Brain pericyte (primary cell): ENCODE data around the gene YES1.
"Not testable (repeated sequence)": the region's sequence is repeated elsewhere in the genome, so short reads cannot be mapped to it uniquely, and the experiment has no call there.

Experiments
- DNase-seq: peaks from one replicate; pipeline ENCODE4 v3.0.0-alpha.2; 2012; ENCODE audit warnings: low read depth, low spot score

YES1 gene

DNA sequence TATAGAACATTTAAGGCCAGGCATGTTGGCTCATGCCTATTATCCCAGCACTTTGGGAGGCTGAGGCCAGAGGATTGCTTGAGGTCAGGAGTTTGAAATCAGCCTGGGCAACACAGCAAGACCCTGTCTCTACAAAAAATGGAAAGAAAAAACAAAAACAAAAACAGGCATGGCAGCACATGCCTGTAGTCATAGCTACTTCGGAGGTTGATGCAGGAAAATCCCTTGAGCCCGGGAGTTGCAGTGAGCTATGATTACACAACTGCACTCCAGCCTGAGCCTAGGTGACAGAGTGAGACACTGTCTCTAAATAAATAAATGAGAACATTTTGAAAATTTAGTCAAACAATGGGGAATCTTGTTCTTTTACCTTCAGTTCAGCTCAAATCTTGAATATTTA, 12.1 kb upstream of the YES1 start:
- DNase-seq = no peak

DNA sequence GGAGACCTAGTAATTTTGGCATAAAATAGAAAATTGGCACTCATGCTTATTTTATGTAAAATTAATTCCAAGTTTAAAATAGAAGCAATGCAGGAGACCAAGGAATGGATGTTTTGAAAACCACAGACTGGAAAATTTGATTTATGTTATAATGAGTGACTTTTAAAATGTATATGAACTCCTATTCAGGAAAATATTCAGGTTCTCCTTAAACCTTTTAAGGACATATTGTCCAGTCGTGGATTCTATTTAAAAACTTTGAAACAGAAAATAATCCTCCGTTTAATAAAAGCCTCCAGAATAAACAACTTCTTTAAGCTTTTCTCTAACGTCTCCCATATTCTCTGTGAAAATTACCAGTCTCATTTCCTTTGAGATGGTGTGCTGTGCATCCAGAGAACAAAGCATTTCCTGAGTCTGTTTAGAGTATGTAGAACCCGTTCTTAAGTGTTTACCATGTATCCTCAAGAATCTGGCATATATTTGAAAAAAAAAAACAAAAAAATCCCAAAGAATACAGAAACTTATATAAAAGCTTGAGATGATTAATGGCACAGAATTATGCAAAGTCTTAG, 8.6 kb upstream of the YES1 start:
- DNase-seq = no peak

DNA sequence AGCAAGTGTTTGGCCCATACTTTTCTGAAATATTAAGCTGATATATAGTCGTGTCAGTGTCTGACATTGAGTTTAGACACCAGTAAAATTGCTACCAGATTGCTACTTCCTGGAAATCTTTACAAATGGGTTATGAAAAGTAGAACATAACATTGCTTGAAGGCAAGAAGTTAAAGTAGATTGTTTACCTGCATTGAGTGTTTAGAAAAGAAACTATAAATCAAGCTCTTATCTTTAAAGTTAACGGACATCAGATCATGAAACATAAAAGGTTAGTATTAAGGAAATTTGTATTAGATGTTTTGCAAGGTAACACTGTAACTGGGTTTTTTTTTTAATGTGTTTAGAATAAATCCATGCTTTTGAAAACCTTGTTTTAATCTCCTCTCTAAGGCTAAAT, 4.8 kb upstream of the YES1 start:
- DNase-seq = no peak

DNA sequence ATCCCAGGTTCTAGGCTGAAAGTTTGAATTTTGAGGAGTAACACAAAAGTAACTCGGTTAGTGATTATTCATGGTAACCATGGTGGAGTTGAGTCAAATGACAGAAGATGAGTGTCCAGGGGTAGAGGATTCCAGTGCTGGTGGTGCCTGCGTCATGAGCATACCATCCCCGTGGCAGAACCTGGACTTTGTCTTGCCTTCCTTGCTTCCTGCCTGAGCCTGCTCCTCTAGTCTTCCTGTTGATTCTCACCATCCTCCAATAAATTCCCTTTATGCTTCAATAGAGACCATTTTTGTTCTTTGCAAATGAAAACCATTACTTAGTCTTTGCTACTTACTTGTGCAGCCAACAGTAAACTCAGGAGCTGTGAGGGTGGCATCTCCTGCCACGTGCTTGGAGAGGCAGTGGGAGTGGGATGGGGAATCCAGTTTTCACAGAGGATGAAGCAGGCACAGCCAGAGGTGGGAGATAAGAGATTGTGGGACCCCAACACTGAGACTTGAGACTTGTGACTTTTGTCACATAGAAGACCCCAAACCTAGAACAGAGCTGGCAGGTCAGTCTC, 4.1 kb upstream of the YES1 start:
- no peak for DNase-seq

DNA sequence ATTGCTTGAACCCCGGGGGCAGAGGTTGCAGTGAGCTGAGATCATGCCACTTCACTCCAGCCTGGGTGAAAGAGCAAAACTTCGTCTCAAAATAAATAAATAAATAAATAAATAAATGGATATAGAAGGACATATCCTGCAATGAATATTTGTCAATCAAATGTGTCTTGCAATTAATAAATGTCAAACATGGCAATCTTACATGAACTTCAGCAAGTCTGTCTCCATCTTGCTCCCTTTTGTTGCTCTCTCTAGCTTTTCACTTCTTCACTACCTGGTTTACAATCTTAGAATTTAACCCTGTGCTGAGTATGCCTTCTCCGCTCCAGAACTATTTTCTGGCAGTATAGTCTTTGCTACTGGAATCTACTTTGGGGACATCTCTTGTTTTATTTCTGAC, 3.3 kb upstream of the YES1 start:
- DNase-seq = no peak

DNA sequence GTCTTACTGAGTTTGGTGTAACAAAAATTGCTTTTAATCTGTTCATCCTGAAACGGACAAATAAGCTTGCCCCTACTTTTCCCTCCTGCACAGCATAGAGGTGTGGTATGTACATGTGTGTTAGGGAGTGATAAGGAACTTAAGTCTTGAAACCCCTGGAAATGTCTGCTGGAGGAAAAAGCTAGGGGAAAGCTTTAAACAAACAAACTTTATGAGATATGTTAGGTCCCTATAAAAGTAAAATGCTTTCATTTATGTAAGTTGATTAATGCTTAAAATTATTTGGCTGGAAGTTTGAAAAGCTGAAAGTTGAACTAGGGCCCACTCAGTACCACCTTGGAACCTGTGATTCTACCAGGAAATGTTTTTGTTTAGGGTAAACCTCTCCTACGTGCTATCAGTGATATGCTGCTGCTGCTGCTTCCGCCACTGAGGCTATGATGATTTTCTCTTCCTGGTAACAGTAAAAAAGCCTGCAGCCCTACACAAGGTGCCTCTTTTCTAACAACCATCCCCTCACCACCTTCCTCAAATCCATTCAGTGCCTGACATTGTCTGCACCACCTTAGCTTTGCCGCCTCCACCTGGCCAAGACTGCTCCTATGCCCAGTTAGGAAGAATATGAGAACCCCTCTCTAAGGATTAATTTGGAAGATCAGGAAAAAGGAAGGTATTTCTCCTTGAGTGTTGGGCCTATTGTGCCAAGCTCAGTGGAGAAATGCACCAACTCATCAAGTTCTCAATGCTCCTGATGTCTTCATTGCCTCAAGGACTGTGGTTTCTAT, 2.5 kb upstream of the YES1 start:
- DNase-seq = no peak

DNA sequence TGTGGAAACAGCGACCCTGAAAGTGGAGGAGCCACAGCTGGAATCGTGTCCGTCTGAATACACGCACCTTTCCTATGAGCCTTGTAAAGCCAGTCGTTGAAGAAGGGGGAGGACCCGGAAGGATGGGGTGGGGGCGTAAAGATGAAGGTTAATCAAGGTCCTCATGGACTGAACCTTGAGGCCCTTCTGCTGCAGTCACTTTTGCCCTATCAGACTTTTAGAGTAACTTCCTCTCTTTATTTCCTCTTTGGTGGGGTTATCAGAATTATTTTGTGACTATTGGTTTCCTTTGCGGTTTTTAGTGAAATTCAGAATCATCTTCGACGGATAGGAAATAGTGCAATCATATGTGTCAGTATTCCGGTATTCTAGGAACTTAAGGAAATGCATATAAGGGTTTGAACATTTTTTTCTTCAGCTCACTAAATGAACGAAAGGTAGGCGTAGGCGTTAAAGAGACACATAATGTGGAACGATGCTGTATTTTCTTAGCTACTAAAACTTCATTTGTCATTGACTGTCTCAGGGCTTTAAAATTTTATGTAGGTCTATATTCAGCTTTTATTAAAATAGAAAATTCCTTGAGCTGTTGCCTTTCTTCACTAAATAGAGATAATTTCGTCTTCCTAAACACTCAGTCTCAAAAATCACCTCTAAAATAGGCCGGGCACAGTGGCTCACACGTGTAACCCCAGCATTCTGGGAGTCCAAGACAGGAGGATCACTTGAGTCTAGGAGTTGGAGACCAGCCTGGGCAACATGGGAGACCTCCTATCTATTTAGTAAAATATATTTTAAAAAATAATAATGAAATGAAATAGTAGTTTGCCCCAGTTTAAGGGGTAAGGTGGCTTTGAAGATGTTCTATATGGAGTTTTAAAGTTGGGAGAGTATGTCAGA, 1.4 kb upstream of the YES1 start:
- no peak for DNase-seq

DNA sequence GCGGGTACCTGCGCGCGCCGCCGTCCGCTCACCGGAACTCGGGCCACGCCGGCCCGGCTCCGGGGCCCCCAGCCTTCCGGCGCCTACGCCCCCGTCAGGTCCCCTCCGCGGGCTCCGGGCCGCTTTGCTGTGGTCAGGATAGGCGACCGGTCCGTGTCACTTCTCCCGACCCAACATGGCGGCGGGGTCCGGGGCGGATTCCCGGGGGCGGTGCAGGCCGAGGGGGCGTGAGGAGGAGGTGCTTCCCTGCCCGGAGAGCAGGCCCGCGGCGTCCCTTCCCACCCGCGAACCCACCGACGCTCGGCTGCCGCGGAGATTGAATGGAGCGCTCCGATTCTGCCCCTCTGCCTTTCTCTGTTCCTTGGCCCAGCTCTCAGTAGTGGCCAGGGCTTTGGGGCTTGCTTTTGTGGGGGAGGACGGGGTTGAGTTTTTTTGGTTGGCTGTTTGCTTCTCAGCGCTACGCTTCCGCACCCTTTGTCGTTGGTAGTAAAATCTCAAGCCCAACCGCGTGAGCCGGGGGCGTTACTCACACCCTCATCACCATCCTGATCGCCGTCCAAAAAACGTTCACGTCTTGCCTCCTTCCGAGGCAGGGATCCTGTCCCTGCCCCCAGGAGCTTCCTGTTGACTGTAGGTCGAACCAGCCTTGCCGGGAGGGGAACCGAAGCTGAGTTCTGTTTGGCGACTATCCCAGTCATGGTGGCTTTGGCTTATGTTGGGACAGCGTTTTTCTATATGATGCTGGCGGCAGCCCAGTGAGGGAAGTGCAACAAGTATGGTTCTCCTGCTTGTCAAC, 532 bp upstream of the YES1 start:
- no peak for DNase-seq

DNA sequence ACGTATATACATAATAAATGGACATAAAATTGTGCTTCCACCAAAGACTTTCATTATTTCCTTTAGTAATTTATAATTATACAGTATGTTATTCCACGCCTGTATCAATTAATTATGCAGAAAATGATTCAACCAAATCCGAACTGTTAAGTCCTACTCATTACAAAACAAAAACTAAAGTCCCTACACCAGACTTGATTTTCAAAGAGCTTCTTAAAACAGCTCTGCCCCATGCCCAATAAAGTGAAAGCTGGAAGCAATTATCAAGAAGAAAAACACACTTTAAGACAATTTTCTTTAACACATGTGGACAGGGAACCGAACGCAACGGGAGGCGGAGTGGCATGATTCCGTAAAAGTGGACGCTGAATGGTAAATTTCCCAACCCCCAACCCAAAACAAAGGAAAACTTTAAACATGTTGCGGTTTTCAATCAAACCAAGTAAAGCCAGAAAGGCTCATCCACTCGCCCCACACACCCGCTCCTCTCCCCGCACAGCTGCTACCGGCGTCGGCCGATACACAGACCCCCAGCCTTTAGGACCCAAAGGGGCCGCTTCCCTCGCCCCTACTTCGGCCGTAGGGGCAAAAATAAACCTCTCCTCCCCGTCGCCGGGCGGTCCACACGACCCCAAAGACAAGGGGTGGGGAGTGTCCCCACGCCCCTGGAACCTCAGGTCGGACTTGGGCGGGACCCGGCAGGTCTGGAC, 705 bp downstream of the YES1 start:
- no peak for DNase-seq

DNA sequence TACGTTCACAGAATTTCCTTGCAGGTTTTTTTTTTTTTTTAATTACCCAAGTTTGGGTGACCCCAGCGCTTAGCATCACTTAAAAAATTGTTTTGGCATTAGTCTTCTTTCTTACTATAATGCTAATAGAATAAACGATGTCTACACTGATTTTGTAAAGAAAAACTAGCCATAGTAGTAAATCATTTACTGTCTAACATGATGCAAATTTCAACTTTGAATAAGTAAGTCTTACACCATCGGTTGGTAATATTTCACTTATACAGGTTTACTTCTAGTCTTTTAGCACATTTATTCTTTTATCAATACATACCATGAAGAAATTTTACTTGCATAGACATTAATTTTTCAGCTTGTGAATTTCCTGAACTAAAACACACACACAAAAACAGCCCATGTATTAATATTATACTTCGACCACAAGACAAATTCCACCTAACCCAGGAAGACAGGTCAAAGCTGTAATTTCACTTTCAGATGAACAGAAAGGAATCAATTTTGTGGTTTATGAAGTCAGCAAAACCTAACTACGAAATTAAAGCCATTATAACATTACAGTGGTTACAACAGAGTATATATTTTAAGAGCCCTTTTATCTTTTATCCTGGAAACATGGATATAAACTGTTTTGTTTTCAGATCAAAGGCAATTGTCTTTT, 1.9 kb downstream of the YES1 start:
- no peak for DNase-seq

DNA sequence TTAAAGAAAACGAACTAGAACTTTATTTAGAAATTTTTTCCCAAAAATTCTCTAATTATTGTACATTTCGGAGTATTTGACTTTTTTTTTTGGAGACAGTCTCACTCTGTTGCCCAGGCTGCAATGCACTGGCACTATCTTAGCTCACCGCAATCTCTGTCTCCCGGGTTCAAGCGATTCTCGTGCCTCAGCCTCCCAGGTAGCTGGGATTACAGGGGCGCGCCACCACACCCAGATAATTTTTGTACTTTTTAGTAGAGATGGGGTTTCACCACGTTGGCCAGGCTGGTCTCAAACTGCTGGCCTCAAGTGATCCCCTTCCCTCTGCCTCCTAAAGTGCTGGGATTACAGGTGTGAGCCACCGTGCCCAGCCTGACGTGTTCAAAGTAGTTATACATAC, 2.8 kb downstream of the YES1 start:
- not testable (repeated sequence) for DNase-seq

DNA sequence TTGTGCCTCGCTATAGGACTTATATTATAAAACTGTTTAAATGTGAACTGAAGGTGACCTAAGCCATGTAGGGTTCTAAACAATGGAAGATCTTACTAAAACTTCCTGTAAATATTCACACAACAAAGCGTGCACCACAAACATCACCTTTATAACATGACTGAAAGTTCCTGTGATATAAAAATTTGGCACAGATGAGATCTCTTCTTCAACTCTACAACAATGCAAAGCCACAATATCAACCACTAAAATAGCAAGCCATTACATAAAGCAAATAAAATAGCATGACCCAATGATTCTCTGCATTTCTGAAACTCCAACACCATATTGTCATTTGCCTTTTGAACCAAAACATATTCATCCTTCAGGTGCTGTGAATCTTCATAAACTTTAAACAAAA, 3.5 kb downstream of the YES1 start:
- no peak for DNase-seq

DNA sequence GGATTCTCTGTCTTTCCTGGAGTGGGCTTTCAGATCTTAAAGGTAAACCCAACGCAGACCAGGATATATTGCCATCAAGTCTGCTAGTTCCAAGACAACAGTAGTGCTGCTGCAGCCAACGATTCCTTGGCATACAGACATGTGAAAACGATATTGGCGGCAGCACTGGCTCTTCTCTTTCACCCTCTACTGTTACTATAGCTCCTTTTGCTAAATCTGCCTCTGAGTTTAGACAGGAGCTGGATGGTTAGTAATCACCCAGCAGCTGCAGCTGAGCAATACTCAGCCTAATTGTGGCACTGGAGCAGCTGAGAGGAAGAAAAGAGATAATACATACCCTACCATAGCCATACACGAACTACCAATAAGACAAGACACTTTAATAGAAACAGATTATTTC, 4.0 kb downstream of the YES1 start:
- DNase-seq = no peak

DNA sequence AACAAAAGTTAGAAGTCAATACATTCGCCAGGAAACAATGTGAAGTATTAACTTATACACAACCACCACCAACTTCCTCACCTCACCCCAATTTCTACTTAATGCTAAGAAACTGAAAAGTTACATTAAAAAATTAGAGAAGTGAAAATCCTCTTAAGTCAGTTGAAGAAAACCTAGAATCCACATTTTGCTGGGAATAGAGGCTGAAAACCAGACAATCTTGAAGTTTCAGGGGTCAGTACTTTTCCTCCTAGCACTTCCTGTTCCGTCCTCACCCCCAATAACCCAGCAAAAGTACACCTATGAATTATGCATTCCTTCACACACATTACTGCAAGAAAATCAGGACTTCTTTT, 6.3 kb downstream of the YES1 start:
- DNase-seq = no peak

DNA sequence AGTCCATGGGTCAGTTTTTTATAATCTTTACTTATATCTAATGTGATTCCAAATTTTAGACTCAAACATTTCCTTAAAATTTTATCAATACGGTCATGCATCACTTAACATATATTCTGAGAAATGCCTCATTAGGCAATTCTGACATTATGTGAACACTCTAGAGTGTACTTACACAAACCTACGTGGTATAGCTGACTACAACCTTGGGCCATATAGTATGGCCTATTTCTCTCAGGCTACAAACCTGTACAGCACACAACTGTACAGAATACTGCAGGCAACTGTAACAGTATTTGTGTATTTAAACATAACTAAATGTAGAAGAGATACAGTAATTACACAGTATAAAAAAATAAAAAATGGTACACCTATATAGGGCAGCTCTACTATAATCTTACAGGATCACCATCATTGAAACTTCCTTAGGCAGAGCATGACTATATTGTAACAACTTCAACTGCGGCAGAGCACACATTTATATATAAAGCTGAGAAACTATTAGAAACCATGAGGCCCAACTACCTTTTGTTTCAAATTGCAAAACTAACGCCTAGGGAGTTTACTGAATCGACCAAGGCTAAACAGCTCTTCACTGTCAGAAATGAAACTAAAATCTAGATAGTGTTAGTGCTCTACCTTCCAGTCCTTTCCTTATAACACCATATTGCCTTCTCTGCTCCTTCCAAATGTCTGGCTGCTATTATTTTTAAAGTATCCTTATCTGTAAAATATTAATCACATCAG, 6.9 kb downstream of the YES1 start:
- DNase-seq = no peak

DNA sequence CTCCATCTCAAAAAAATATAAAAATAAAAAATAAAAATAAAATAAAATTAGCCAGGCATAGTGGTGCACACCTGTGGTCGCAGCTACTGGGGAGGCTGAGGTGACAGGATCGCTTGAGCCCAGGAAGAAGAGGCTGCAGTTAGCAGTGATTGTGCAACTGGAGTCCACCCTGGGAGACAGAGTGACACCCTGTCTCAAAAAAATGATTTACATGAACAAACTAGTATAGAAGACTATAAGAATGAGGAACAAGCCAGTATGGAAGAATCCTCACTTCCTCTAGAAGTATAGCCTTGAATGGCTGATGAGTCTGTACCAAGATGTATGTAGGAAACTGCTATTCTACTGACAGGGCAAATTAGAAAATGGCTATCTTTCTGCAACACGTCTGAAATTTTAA, 10.9 kb downstream of the YES1 start:
- no peak for DNase-seq

DNA sequence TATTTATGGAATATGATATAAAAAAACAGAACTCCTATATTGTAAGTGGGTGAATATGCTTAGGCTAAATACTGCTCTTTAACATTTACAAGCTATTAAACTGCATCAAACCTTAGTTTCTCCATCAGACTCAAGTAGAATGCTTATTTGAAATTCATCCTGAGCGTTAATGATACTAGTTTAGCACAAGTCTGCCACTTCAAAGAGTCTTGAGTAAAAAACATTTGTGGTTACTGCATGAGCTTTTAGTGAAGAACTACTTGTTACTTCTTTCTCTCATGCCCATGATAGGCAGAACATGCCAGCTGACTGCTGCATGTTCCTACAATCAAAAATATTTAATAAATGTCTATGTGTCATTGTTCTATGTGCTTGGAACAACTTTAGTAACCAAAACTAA, 12.1 kb downstream of the YES1 start:
- DNase-seq = no peak

DNA sequence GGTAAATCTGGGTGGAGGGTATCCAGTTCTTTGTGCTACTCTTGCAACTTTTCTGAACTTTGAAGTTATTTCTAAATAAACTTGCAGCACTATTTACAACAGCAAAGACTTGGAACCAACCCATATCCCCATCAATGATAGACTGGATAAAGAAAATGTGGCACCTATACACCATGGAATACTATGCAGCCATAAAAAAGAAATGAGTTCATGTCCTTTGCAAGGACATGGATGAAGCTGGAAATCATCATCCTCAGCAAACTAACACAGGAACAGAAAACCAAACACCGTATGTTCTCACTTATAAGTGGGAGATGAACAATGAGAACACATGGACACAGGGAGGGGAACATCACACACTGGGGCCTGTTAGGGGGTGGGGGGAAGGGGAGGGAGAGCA, 16.7 kb downstream of the YES1 start:
- not testable (repeated sequence) for DNase-seq

DNA sequence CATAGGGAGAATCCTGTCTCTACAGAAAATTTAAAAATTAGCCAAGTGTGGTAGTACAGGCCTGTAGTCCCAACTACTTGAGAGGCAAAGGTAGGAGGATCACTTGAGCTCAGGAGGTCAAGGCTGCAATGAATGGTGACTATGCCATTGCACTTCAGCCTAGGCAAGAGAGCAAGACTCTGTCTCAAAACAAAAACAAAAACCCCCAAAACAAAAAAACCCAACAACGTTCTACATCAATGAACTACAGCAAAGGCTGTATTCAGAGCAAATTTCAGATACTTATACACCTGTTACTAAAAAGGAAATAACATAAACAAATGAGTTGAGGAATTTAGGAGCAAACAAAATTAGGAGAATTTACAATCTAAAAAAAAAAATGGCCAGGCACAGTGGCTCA, 22.6 kb downstream of the YES1 start:
- DNase-seq = no peak

DNA sequence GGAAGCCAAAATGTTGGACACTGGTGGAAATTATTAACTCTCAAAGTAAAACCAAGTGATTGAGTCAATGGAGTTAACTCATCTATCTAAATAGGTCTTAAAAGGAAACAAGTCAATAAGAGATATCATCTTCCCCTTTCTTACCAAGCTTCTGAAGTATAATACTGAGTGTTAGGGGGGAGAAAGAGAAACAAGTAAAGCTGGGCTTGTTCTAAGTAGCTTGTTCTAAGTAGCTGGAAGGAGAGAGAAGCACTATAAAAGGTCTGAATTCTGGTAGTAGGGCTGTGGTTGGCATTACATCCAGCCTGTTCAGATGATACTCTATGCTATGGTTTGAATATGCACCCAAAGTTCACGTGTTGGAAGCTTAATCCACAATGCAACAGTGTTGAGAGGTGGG, 26.8 kb downstream of the YES1 start:
- no peak for DNase-seq
